Liver (tissue), 9 donors: ENCODE data around the gene DPAGT1. TPM values are rescaled to one million over a fixed set of nuclear protein-coding genes. Genes with fewer than 3 reads are reported as not detected.
"Not testable (repeated sequence)": the region's sequence is repeated elsewhere in the genome, so short reads cannot be mapped to it uniquely, and the experiment has no call there.

Experiments used
- DNase-seq: peaks from one replicate; pipeline ENCODE4 v3.0.0-alpha.2; 2017; ENCODE audit warnings: low spot score
- H3K27ac ChIP-seq, 2 donors: one replicate each; pipeline ENCODE4 v1.7.0; 2013; ENCODE audit warnings: inconsistent platforms in 2 of 2, low read length in 2 of 2, control low read depth in 1 of 2, low read depth in 1 of 2, mild to moderate bottlenecking in 1 of 2
- H3K27me3 ChIP-seq, 4 donors: one replicate each; pipeline versions ENCODE4 v1.6.1 to v1.7.0; 2013; ENCODE audit warnings: low read length in 3 of 4, inconsistent platforms in 1 of 4, mild to moderate bottlenecking in 1 of 4, moderate library complexity in 1 of 4; ENCODE audit not compliant: control insufficient read depth in 4 of 4, insufficient read depth in 4 of 4
- H3K36me3 ChIP-seq, 4 donors: one replicate each; pipeline versions ENCODE4 v1.6.1 to v1.7.0; 2013; ENCODE audit warnings: low read length in 3 of 4, mild to moderate bottlenecking in 3 of 4, low read depth in 1 of 4, moderate library complexity in 1 of 4; ENCODE audit not compliant: control insufficient read depth in 4 of 4, insufficient read depth in 3 of 4
- H3K4me1 ChIP-seq, 4 donors: one replicate each; pipeline versions ENCODE4 v1.6.1 to v1.7.0; 2013; ENCODE audit warnings: low read length in 3 of 4, mild to moderate bottlenecking in 3 of 4, moderate library complexity in 1 of 4; ENCODE audit not compliant: control insufficient read depth in 4 of 4, insufficient read depth in 4 of 4
- H3K4me3 ChIP-seq, 3 donors: one replicate each; pipeline versions ENCODE4 v1.6.1 to v1.7.0; 2013; ENCODE audit warnings: low read length in 3 of 3, control low read depth in 1 of 3, low read depth in 1 of 3, mild to moderate bottlenecking in 1 of 3
- H3K9ac ChIP-seq, 2 donors: one replicate each; pipeline ENCODE4 v1.7.0; 2013; ENCODE audit warnings: low read length in 2 of 2, mild to moderate bottlenecking in 2 of 2, moderate library complexity in 2 of 2, control low read depth in 1 of 2, low read depth in 1 of 2
- H3K9me3 ChIP-seq, 4 donors: one replicate each; pipeline versions ENCODE4 v1.6.1 to v1.7.0; 2013; ENCODE audit warnings: low read length in 3 of 4; ENCODE audit not compliant: control insufficient read depth in 4 of 4
- EGR1 ChIP-seq, 2 donors: IDR thresholded peaks; 2 replicates each; pipeline ENCODE4 v1.6.1; 2016 to 2018; ENCODE audit warnings: antibody characterized with exemption in 2 of 2, low read depth in 2 of 2
- FOXA2 ChIP-seq: IDR thresholded peaks from 2 replicates; pipeline ENCODE4 v1.6.1; 2016; ENCODE audit warnings: antibody characterized with exemption
- GABPA ChIP-seq, 2 donors: IDR thresholded peaks in 1 of 2; conservative IDR thresholded peaks in 1 of 2; 2 replicates each; pipeline ENCODE4 v1.6.1; 2016; ENCODE audit warnings: antibody characterized with exemption in 2 of 2, mild to moderate bottlenecking in 1 of 2, moderate library complexity in 1 of 2
- HNF4A ChIP-seq, 2 donors: conservative IDR thresholded peaks; 2 replicates each; pipeline ENCODE4 v1.6.1; 2016; ENCODE audit warnings: antibody characterized with exemption in 2 of 2, mild to moderate bottlenecking in 2 of 2
- HNF4G ChIP-seq: IDR thresholded peaks from 2 replicates; pipeline ENCODE4 v1.6.1; 2016; ENCODE audit warnings: antibody characterized with exemption
- JUND ChIP-seq, 2 donors: IDR thresholded peaks; 2 replicates each; pipeline ENCODE4 v1.6.1; 2016; ENCODE audit warnings: antibody characterized with exemption in 2 of 2
- MAX ChIP-seq: IDR thresholded peaks from 2 replicates; pipeline ENCODE4 v1.6.1; 2016; ENCODE audit warnings: antibody characterized with exemption
- RAD21 ChIP-seq, 2 donors: IDR thresholded peaks; 2 replicates each; pipeline ENCODE4 v1.6.1; 2016; ENCODE audit warnings: antibody characterized with exemption in 2 of 2, mild to moderate bottlenecking in 2 of 2
- REST ChIP-seq: IDR thresholded peaks from 2 replicates; pipeline ENCODE4 v1.6.1; 2016; ENCODE audit warnings: antibody characterized with exemption, mild to moderate bottlenecking
- RXRA ChIP-seq, 2 donors: IDR thresholded peaks; 2 replicates each; pipeline ENCODE4 v1.6.1; 2017 to 2018; ENCODE audit warnings: antibody characterized with exemption in 2 of 2, mild to moderate bottlenecking in 1 of 2
- SP1 ChIP-seq: IDR thresholded peaks from 2 replicates; pipeline ENCODE4 v1.6.1; 2018; ENCODE audit warnings: antibody characterized with exemption, mild to moderate bottlenecking
- TAF1 ChIP-seq: conservative IDR thresholded peaks from 2 replicates; pipeline ENCODE4 v1.6.1; 2016; ENCODE audit warnings: antibody characterized with exemption, mild to moderate bottlenecking
- YY1 ChIP-seq: IDR thresholded peaks from 2 replicates; pipeline ENCODE4 v1.6.1; 2016; ENCODE audit warnings: antibody characterized with exemption, mild to moderate bottlenecking
- WGBS: extraction: QIAGEN DNeasy Blood & Tissue Kit; methylation state at CpG from one replicate; pipeline ENCODE4 v1.1.7; 2013; 5-methylcytosine and 5-hydroxymethylcytosine counted together
- polyA plus RNA-seq, 2 donors: library from polyadenylated mRNA; stranded (reverse) in 1 of 2; unstranded in 1 of 2; fragments of 200-250 nt in 1 of 2; fragments of >200 nt in 1 of 2; fragmentation: Nextera tagmentation in 1 of 2; extraction: Ambion mirVana in 1 of 2; gene quantifications; one replicate each; pipeline versions ENCODE4 v1.2.1 to v1.2.3, GENCODE V29; 2013 to 2015
- total RNA-seq, 2 donors: library from RNA; depleted of rRNA; stranded (reverse); fragments of >200 nt; gene quantifications; one replicate each; pipeline ENCODE4 v1.2.3, GENCODE V29; 2014
- TF ChIP-seq, protein P1 (sequence below): IDR thresholded peaks from 2 replicates; pipeline ENCODE4 v1.6.1; 2016; ENCODE audit warnings: antibody characterized with exemption
- donor health status: healthy.
- donor health status: healthy.
- donor health status: healthy.
- donor health status: healthy.
- donor health status: healthy.

Gene DPAGT1
- total and polyA plus RNA-seq, 4 donors, result 12.8 to 48.0 (median 37.4) TPM

DNA sequence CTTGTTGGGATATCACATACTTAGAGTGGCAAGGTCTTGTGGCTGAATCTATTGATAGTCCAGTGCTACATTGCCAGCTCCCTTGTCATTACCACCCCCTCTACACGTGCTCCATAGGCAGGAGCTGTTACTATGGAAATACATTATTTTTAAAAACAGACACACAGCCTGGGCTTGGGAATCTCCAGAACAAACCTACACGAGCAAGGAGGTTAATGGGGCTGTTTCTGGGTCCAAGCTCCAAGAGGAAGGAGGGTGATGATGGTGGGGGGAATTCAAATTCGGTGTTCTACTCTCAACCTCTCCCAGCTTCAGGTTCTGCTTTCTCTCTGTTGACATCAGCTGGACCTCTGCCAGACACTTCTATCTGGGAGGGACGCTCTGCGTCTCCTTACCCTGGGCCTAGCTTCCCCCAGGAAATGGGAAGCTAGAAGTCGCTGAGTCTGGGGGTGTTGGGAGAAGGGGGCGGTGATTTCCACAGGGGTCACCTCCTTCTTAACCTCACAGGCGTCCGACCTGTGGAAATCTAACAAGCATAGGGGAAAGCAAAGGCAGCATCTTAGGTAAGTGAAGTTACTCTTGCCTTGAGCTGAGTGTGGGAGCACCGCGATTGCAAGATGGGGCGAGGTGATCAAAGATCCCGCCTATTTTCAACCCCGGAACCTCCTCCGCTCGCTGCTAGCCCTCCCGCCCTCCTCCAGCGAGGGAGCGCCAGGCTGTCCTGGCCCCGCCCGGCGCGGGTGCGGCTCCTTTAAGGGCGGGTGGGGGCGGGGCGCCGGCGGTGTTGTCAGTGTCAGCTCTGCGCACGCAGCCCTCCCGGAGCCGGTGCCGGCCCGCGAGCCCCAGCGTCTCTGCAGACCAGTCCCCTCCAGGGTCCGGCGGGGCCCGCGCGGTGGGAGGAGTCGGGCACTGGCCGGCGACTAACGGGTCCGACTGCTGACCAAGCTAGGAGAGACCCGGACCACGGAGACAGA, 5.2 kb upstream of the DPAGT1 start, which contains the start of gene C2CD2L:
Gene C2CD2L (plus strand): TSS at position 781 of the 974 bp plus-strand sequence. CDS start 398 bp downstream, outside the sequence.
- WGBS, result 3% methylated on average over 49 of the region's 49 CpGs
- Histone ChIP-seq H3K9me3 (no peaks in the 10 kb centered on the region), H3K36me3 (peaks cover 0 to 16% (median 12%) of the 10 kb centered on the region in 4 donors), H3K27ac (peak within 1 kb of the TSS; percentile 12 to 61), H3K4me3 (peak within 1 kb of the TSS; percentile 48 to 91 (median 78)), H3K4me1 (peaks cover 8 to 40% (median 29%) of the 10 kb centered on the region in 4 donors), H3K9ac (peak within 1 kb of the TSS in 1 of 2 donors; percentile 65), H3K27me3 (no peaks in the 10 kb centered on the region)
- peak; percentile 95 for DNase-seq
- peak; percentile 31 for TF ChIP-seq YY1
- no peak for TF ChIP-seq HNF4A (conservative IDR thresholded peaks at IDR 0.05)
- no peak for TF ChIP-seq EGR1 (IDR thresholded peaks at IDR 0.05; ENCODE audit: low read depth in 2 of 2)
- TF ChIP-seq RAD21 (IDR thresholded peaks at IDR 0.05), result peak in 1 of 2 donors; percentile 18
- no peak for TF ChIP-seq FOXA2
- no peak for TF ChIP-seq RXRA (IDR thresholded peaks at IDR 0.05)
- TF ChIP-seq, protein P1, sequence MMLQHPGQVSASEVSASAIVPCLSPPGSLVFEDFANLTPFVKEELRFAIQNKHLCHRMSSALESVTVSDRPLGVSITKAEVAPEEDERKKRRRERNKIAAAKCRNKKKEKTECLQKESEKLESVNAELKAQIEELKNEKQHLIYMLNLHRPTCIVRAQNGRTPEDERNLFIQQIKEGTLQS, result no peak
- TF ChIP-seq HNF4G, result no peak
- TF ChIP-seq MAX, result no peak
- TF ChIP-seq GABPA (IDR thresholded peaks at IDR 0.05 in 1 of 2, conservative IDR thresholded peaks at IDR 0.05 in 1 of 2), result peak in 1 of 2 donors; percentile 63
- no peak for TF ChIP-seq SP1
- TF ChIP-seq JUND (IDR thresholded peaks at IDR 0.05), result no peak
- TF ChIP-seq TAF1, result no peak

DNA sequence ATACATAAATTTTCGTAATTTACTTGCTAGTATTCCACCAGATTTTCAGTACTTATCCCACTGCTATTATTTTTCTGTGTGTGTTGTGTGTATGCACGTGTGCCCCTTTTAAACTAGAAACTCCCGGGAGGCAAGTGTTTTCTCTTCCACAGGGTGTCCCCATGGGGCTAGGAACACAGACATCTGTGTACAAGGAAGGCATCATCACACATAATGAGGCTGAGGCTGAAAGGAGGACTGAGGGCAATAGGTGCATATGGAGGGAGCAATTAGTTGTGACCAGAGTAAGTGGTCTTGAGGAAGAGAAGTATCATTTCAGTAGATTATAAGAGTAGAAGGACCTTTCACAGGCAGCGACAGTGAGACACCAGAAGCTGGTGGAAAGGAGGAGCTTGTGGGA, 2.1 kb upstream of the DPAGT1 start:
- Histone ChIP-seq H3K4me3 (no peak overlapping the region), H3K9ac (no peak overlapping the region), H3K27ac (no peak overlapping the region), H3K4me1 (peaks cover 4 to 46% (median 36%) of the 10 kb centered on the region in 4 donors), H3K36me3 (peaks cover 0 to 1% (median 0%) of the 10 kb centered on the region in 4 donors), H3K9me3 (no peaks in the 10 kb centered on the region), H3K27me3 (no peaks in the 10 kb centered on the region)
- WGBS, result 59% methylated on average over 4 of the region's 4 CpGs
- no peak for DNase-seq
- TF ChIP-seq HNF4G (no peak), HNF4A (conservative IDR thresholded peaks at IDR 0.05) (no peak), REST (no peak), EGR1 (IDR thresholded peaks at IDR 0.05; ENCODE audit: low read depth in 2 of 2) (no peak), YY1 (no peak), RAD21 (IDR thresholded peaks at IDR 0.05) (peak in 1 of 2 donors; percentile 20), SP1 (no peak)

- not testable (repeated sequence) for H3K27me3 ChIP-seq, H3K4me3 ChIP-seq, H3K27ac ChIP-seq, H3K36me3 ChIP-seq, DNase-seq, H3K9me3 ChIP-seq, H3K9ac ChIP-seq
- H3K4me1 ChIP-seq, result peaks cover 2 to 40% (median 30%) of the 10 kb centered on the region in 4 donors
- 88% methylated on average over 18 of the region's 18 CpGs for WGBS
These were observed 1.6 kb upstream of the DPAGT1 start for GRCh38 chr11:119103161-119103664.
